Endothelial cell of umbilical vein (primary cell): Measurements from ENCODE around the gene ULBP3.

Source experiments
- CTCF ChIP-seq, 2 donors: IDR thresholded peaks; 1 replicate in 1 of 2; 2 replicates in 1 of 2; pipeline ENCODE4 v1.5.1; 2011; ENCODE audit warnings: low read length in 2 of 2, mild to moderate bottlenecking in 2 of 2, moderate library complexity in 2 of 2, control low read depth in 1 of 2, inconsistent platforms in 1 of 2, low read depth in 1 of 2; ENCODE audit not compliant: insufficient read depth in 1 of 2; ENCODE audit errors: extremely low read depth in 1 of 2
- EZH2 ChIP-seq: IDR thresholded peaks from 2 replicates; pipeline ENCODE4 v1.6.1; 2012; ENCODE audit warnings: borderline replicate concordance, low read depth, mild to moderate bottlenecking, moderate library complexity, low read length, inconsistent platforms; ENCODE audit not compliant: severe bottlenecking
- FOS ChIP-seq: IDR thresholded peaks from 2 replicates; pipeline ENCODE4 v1.6.1; 2011; ENCODE audit warnings: mild to moderate bottlenecking, low read length, moderate library complexity, borderline replicate concordance; ENCODE audit not compliant: insufficient read depth
- GATA2 ChIP-seq: IDR thresholded peaks from 2 replicates; pipeline ENCODE4 v1.7.0; 2011; ENCODE audit warnings: low read depth, mild to moderate bottlenecking, moderate library complexity, mixed read lengths, low read length; ENCODE audit not compliant: insufficient read length, insufficient read depth
- JUN ChIP-seq: IDR thresholded peaks from 2 replicates; pipeline ENCODE4 v1.6.1; 2011; ENCODE audit warnings: borderline replicate concordance, low read depth; ENCODE audit not compliant: insufficient read length, insufficient read depth
- MAX ChIP-seq: IDR thresholded peaks from 2 replicates; pipeline ENCODE4 v1.6.1; 2011; ENCODE audit not compliant: insufficient read depth, insufficient read length
- MYC ChIP-seq: IDR thresholded peaks from one replicate; pipeline ENCODE4 v1.6.1; 2011; ENCODE audit warnings: mild to moderate bottlenecking, low read depth, low read length
- POLR2A ChIP-seq: IDR thresholded peaks from 2 replicates; pipeline ENCODE4 v1.6.1; 2012; ENCODE audit warnings: low read depth, mild to moderate bottlenecking, control low read depth, low read length
- POLR2AphosphoS5 ChIP-seq: IDR thresholded peaks from 2 replicates; pipeline ENCODE4 v1.6.1; 2012; ENCODE audit warnings: low read depth, mild to moderate bottlenecking, control low read depth, low read length, moderate library complexity; ENCODE audit not compliant: insufficient read depth

- TF ChIP-seq CTCF (IDR thresholded peaks at IDR 0.05; ENCODE audit: extremely low read depth in 1 of 2, insufficient read depth in 1 of 2, low read depth in 1 of 2, low read length in 2 of 2) (no peak), EZH2 (no peak), POLR2AphosphoS5 (no peak), POLR2A (no peak), JUN (no peak), MAX (no peak), MYC (no peak), GATA2 (no peak), FOS (no peak)
Measured at GRCh38 chr6:150087336-150087735, 18.4 kb upstream of the ULBP3 start.
